Activated naive CD4-positive, alpha-beta T cell (primary cell): ENCODE results near the gene FBXL13.
"Not testable (repeated sequence)": the region's sequence is repeated elsewhere in the genome, so short reads cannot be mapped to it uniquely, and the experiment has no call there.

Experiments used
- DNase-seq, 4 experiments: peaks; one replicate each; lab custom pipeline; 2025; lab: John Stamatoyannopoulos, UW

Gene FBXL13

GRCh38 chr7:103079836-103080235 is 5.2 kb upstream of the FBXL13 start:
- no peak for DNase-seq

GRCh38 chr7:103078226-103078625 is 3.6 kb upstream of the FBXL13 start:
- DNase-seq: not testable (repeated sequence)

GRCh38 chr7:103077318-103077717 is 2.7 kb upstream of the FBXL13 start:
- DNase-seq: no peak

- no peak for DNase-seq
Observed at GRCh38 chr7:103076764-103077163, 2.2 kb upstream of the FBXL13 start.

GRCh38 chr7:103075337-103075918 is 832 bp upstream of the FBXL13 start:
- DNase-seq: peak; percentile 45 to 69 (median 58)

- no peak for DNase-seq
Observed at GRCh38 chr7:103073989-103074518, 542 bp downstream of the FBXL13 start.

- DNase-seq: no peak
Observed at GRCh38 chr7:103071000-103071399, 3.6 kb downstream of the FBXL13 start.

- no peak for DNase-seq
Observed at GRCh38 chr7:103068414-103069403, 5.9 kb downstream of the FBXL13 start.

- DNase-seq: peak in 3 of 4 experiments; percentile 3 to 36 (median 11)
Observed at GRCh38 chr7:103065667-103066066, 8.9 kb downstream of the FBXL13 start.

- no peak for DNase-seq
Observed at GRCh38 chr7:103063895-103064294, 10.7 kb downstream of the FBXL13 start.

- no peak for DNase-seq
Observed at GRCh38 chr7:103059471-103059870, 15.1 kb downstream of the FBXL13 start.

GRCh38 chr7:103058122-103058521 is 16.5 kb downstream of the FBXL13 start:
- no peak for DNase-seq

- DNase-seq: not testable (repeated sequence)
Observed at GRCh38 chr7:103056006-103056405, 18.6 kb downstream of the FBXL13 start.

- DNase-seq: no peak
Observed at GRCh38 chr7:103051519-103051918, 23.1 kb downstream of the FBXL13 start.

- DNase-seq: no peak
Observed at GRCh38 chr7:103048833-103049232, 25.8 kb downstream of the FBXL13 start.

GRCh38 chr7:103041815-103042214 is 32.8 kb downstream of the FBXL13 start:
- not testable (repeated sequence) for DNase-seq

- not testable (repeated sequence) for DNase-seq
Observed at GRCh38 chr7:103037823-103038739, 36.5 kb downstream of the FBXL13 start.

- no peak for DNase-seq
Observed at GRCh38 chr7:103037476-103037822, 37.1 kb downstream of the FBXL13 start.

GRCh38 chr7:103034318-103034717 is 40.3 kb downstream of the FBXL13 start:
- not testable (repeated sequence) for DNase-seq

GRCh38 chr7:103031781-103032180 is 42.8 kb downstream of the FBXL13 start:
- DNase-seq: no peak

- no peak for DNase-seq
Observed at GRCh38 chr7:103031024-103031423, 43.6 kb downstream of the FBXL13 start.

- no peak for DNase-seq
Observed at GRCh38 chr7:103025341-103025740, 49.3 kb downstream of the FBXL13 start.
